Measurements from ENCODE around the gene SH3RF3.

SH3RF3 gene

DNA sequence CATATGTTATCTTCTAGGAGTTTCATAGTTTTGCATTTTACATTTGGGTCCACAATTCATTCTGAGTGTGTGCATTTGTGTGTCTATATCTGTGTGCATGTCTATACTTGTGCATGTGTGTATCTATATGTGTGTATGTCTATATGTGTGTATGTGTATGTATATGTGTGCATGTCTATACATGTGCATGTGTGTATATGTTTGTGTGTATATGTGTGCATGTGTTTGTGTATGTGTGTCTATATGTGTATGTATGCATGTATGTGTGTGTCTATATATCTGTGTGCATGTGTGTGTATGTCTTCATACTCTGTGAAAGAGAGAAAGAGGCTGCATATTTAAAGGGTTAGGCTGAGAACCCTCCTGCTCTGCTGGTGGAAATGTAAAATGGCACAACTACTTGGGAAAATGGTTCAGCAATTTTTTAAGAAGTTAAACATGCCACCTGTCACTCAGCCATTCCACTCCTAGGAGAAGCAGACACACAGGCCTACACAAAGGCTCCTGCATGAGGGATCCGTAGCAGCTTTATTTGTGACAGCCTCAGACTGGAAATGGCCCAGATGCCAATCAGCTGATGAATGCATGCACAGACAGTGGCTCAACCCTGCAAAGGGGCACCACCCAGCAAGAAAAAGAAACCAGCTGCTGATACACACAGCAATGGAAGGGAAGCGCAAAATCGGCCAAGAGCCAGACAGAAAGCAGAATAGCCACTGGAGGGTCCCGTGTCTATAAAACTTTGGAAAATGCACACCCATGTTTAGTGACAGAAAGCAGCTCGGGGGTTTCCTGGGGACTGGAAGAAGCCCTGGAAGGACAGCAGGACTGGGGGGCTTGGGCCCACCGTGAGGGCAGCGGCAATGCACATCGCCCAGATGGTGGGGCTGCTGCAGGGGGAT, 337.9 kb downstream of the SH3RF3 start:
- DNase-seq, result peak; percentile 43 to 71

- no peak for DNase-seq
Observed at GRCh38 chr2:109467701-109468100, 338.7 kb downstream of the SH3RF3 start.

- no peak for DNase-seq
Observed at GRCh38 chr2:109468893-109469292, 339.9 kb downstream of the SH3RF3 start.

DNA sequence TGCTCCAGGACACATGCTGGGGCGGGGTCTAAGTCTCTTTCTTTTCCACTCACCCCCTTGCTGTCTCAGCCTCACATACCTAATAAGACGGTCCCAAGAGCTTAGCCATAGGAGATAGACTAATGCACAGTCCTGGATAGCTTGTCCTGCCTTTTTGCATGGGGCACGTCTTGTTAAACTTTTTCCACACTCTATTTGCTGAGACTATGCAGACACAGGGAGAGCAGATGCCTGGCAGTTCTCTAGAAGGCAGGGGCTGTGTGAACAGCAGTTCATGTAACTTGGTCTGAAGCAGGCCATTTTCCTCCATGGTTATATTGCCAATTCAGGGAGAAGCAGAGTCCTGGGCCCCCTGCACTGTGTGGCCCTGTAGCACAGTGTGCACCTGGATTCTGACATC, 342.7 kb downstream of the SH3RF3 start:
- no peak for DNase-seq

DNA sequence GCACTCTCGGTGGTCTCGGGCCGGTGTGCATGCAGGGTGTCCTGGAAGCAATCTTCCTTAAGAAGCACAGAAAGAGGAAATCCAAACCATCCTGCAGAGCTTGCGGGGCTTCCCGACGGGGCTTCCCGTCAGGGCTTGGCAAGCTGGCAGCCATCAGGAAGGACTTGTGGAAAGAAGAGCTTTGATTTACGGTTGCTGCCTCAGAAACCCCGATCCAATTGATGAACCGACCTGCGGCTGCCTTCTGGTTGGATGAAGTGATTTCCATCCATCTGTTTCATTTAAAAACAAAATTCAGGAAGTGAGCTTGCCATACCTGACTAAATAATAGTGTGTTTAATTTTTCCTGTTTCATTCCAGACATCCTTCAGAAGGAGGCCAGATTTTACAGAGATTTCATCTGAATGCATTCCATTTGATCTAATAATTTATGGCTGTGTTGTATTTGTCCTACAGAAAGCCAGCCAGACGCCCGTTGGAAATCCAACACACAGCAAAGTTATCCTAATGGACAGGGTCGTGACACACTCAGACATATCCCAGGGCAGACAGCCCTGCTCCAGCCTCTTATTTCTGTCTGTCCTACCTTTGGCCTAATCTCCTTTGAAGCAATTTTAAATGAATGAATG, 343.4 kb downstream of the SH3RF3 start:
- no peak for DNase-seq

GRCh38 chr2:109472974-109473373, 344.0 kb downstream of the SH3RF3 start:
- DNase-seq, result no peak

DNA sequence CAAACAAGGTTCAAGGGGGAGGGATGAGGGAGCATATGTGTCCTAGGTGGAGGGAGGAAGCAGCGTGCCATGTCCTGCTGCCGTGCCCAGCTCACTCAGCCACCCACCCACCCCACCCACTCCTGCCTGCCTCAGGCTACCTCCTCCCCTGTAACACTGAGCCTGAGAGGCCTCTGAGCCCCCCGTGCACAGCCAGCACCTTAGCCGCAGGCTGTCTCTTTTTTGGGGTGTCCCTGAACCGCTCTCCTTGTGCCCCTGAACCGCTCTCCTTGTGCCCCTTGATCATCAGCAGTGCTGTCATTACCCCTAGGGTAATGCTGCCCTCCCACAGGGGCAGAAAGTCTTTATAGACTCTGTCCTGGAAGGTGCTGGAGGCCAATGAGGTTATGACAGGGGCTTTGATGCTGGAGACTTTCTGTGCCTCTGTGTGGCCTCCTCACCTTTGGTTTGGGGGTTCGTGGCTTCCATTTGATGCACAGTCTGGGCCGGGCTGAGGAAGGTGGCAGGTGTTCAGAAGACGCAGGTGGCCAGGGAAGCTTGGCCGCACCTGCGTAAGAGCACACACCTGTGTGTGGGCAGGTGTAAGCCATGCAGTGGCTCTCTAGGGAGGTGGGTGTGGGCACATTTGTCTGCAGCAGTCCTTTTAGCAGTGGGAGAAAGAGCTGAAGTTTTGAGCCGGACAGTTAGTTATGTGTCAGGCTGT, 344.8 kb downstream of the SH3RF3 start:
- DNase-seq, result no peak

DNA sequence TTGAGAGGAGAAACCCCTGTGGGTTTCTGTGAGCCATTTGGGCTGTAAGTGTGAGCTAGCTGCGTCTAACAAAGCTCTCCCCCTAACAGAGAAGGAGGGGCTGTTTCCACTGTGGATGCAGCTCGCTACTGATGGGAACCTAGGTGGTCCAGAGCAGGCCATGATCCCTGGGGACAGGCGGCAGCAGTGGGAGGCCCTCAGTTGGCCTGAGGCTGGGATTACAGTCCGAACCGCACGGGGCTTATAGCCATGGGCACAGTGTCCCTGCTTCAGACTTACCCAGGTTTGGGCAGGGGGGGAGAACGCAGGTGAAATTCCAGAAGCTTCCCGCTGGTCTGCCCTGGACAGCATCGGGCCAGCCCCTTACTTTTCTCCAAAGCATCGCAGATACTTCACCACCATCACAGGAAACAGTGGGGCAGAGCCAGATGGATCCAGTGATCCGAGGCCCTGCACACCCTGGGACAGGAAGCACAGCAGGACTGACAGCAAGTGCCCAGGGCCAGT, 345.4 kb downstream of the SH3RF3 start:
- no peak for DNase-seq

- DNase-seq, result no peak
Observed at GRCh38 chr2:109475531-109476210, 346.7 kb downstream of the SH3RF3 start.

DNA sequence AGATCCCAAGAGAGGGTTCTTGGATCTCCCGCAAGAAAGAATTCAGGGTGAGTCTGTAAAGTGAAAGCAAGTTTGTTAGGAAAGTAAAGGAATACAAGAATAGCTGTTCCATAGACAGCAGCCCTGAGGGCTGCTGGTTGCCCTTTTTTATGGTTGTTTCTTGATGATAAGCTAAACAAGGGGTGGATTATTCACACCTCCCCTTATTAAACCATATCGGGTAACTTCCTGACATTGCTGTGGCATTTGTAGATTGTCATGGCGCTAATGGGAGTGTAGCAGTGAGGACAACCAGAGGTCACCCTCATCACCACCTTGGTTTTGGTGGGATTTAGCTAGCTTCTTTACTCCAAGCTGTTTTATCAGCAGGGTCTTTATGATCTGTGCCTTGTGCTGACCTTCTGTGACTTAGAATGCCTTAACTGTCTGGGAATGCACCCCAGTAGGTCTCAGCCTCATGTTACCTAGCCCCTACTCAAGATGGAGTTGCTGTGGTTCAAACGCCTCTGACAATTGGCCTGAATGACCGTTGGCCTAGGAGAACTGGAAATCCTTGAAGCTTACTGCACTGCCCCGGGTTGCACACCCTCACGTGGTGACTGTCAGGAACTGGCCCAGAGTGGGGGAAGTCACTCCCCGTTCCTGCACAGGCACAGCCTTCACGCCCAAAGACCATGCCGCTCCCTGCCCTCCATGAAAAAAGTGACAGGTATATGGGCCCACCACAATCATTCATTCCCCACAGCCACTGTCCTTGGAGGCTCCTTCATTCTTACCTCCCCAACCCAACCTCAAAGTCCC, 347.8 kb downstream of the SH3RF3 start:
- DNase-seq, result no peak

GRCh38 chr2:109478906-109479493, 350.0 kb downstream of the SH3RF3 start:
- no peak for DNase-seq

DNA sequence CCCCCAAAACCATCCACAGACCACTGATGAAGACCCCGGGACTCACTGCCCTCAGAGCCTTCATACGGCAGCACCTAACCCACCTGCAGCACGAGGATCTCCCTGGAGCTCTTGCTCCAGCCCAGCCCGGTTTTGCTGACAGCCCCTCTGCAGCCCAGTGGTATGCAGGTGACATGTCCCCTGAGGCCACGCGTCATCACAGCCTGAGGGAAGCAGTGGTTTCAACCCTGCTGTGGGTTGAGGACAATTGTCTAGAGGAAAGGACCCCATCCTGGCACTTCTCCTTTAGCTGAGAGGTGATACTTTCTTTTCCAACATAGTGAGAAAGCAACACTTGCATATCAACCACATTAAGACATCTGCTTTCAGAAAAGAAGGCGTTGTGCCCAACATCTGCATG, 350.8 kb downstream of the SH3RF3 start:
- DNase-seq, result no peak

DNA sequence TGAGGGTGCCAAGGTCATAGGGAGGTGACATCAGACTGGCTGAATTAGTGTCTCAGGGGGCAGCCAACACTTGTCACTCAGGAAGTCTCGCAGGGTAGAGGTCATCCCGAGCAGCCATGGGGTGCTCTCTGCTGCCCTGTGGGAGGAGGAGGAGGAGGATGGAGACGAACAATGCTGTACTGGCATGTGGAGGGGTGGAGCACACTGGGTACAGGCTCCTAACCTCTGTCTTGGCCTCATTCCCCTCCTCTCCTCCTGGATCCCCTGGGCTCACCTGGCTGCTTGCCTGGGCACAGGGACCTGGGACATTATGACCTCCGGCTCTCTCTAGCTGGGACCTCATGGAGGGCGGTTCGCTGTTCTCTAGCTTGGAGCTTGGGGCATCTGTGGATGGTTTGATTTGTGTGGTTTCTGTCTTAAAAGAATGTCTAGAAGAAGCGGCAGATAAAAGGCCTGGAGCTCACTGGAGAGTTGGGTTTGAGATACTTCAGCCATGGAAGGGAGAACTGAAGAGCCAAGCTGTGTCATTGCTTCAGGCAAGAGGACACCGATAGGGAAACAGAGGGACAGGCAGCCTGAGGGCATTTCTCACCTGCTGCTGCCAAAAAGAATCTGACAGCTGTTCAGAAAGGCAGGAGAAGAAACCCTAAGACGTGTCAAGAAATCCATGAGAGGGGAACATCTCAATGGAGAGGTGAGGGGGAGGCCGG, 351.6 kb downstream of the SH3RF3 start:
- no peak for DNase-seq

DNA sequence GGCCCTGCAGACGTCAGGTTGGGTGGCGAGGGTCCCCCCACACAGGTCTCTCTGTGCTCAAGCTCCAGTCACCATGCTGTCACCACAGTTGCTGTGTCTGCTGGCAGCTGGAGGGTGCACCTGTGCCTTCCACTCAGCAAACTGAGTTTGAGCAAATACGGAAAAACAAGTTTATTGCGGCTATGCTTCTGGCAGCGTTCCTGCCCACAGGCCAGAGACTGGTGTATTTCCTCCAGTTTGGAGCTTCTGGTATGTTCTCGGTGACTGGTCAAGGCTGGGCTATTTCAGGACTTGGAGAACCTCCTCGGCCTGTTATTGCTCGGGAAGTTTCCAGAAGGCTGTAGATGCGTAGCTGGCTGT, 352.2 kb downstream of the SH3RF3 start:
- DNase-seq, result no peak

DNA sequence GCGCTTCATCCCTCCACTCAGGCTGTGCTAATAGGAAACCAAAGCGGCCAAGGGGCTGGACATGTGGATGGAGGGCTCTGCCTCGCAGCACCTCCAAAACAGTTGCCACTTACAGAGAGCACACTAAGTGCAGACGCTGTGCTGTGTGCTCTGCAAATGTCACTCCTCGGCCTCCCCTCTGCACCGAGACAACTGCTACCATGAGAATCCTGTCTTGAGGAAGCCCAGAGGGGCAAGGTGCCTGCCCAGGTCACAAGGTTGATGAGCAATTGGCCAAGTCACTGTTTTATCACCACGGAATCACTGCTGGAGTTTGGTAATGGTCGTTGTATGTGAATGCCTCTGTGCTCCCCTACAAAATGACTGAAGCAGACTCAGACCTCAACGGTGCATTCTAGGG, 352.6 kb downstream of the SH3RF3 start:
- DNase-seq, result no peak

DNA sequence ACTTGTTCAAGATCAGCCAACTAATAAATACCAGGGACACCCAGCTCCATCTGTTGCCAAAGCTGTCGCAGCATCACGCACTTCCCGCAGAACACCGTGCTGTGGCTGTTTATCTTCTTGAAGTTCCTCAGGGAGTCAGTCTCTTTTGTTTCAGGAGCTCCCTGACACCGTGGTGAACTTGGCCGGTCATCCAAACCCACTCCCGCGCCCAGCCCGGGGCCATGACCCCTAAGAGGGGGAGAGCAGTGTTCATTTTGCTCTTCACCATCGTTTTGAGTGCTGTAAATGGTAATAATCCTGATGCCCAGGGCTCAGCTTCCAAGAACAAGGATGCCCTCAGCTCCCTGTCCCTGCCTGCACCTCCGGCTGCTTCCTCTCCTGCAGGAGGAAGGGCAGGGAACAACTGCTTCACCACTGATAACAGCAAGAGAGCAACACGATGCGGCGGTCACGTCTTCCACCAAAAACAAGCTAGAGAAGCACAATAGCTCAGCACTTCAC, 353.4 kb downstream of the SH3RF3 start:
- no peak for DNase-seq

DNA sequence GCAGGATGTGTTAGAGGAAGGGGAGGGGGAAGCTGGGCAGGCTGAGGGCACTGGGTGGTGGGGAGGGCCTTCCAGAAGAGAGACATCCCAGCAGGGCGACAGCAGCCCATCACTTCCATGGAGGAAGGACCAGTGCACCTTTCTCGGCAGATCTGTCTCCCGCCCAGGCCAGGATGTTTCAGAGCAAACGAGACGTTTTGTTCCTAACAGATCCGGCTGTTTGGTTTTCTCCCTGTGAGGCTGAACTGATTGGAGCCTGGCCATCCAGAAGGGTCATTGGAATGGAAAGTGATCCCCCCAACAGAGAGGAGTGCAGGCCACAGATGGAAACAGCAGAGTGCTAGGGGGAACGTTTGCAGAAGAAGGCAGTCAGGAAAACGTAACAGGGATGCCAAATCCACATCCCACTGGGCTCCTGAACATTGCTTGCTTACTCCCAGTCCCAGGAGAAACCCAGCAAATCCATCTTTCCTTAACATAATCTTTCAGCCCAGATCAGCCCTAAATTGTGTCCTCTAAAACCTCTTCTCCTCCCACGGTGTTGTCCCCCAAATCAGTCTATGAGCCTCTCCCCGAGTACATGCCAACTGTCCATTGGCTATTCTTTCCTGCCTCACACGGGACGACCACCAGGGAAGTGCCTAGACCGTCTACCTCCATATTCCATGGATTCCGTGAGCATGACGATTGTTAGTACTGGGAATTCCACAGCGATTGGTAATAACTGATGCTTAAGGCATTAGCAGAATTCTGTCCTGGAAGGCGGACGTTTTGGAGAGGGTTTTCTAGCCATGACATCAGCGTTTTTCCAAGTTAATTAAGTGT, 357.9 kb downstream of the SH3RF3 start:
- no peak for DNase-seq

GRCh38 chr2:109487536-109487869, 358.5 kb downstream of the SH3RF3 start:
- DNase-seq, result no peak

- no peak for DNase-seq
Observed at GRCh38 chr2:109487871-109488655, 359.1 kb downstream of the SH3RF3 start.

Data from SW 1271 (cell line).